Osteoblast (primary cell): ENCODE measurements around the gene SSBP1. TPM values are rescaled to one million over a fixed set of nuclear protein-coding genes. Genes with fewer than 3 reads are reported as not detected.

Experiments
- DNase-seq: peaks from one replicate; pipeline ENCODE4 v3.0.0; 2011; ENCODE audit warnings: low spot score, mixed read lengths; ENCODE audit not compliant: insufficient read length; ENCODE audit errors: missing footprints
- H2AFZ ChIP-seq: 2 replicates; pipeline ENCODE4 v1.6.0; 2011; ENCODE audit warnings: mild to moderate bottlenecking, low read length
- H3K27ac ChIP-seq: 2 replicates; pipeline ENCODE4 v1.5.1; 2011; ENCODE audit warnings: mild to moderate bottlenecking, low read depth, low read length, moderate library complexity
- H3K27me3 ChIP-seq: 2 replicates; pipeline ENCODE4 v1.6.0; 2012; ENCODE audit warnings: mild to moderate bottlenecking, control low read depth, inconsistent platforms, low read length, moderate library complexity; ENCODE audit not compliant: insufficient read depth
- H3K36me3 ChIP-seq: 2 replicates; pipeline ENCODE4 v1.5.1; 2011; ENCODE audit warnings: mild to moderate bottlenecking, low read length, control low read depth, moderate library complexity; ENCODE audit not compliant: insufficient read depth
- H3K4me1 ChIP-seq: 2 replicates; pipeline ENCODE4 v1.5.1; 2011; ENCODE audit warnings: mild to moderate bottlenecking, low read length, control low read depth, moderate library complexity; ENCODE audit not compliant: insufficient read depth
- H3K4me2 ChIP-seq: 2 replicates; pipeline ENCODE4 v1.6.0; 2011; ENCODE audit warnings: mild to moderate bottlenecking, low read length; ENCODE audit not compliant: insufficient read depth
- H3K4me3 ChIP-seq: fragments of 200-600 bp; sonication (generic); 3 replicates; pipeline ENCODE4 v1.5.1; 2012; ENCODE audit warnings: mild to moderate bottlenecking, low read length, inconsistent platforms; ENCODE audit not compliant: insufficient read depth
- H3K79me2 ChIP-seq: 2 replicates; pipeline ENCODE4 v1.6.0; 2012; ENCODE audit warnings: mild to moderate bottlenecking, low read length, control low read depth, inconsistent platforms; ENCODE audit not compliant: insufficient read depth
- H3K9me3 ChIP-seq: 2 replicates; pipeline ENCODE4 v1.5.1; 2011; ENCODE audit warnings: low read depth, low read length, control low read depth
- H4K20me1 ChIP-seq: 2 replicates; pipeline ENCODE4 v1.6.0; 2012; ENCODE audit warnings: mild to moderate bottlenecking, low read length, control low read depth; ENCODE audit not compliant: insufficient read depth
- total RNA-seq: library from RNA; depleted of rRNA; stranded (reverse); fragments of >200 nt; gene quantifications from 2 replicates; pipeline ENCODE4 v1.2.3, GENCODE V29; 2012
- TF ChIP-seq, protein P1 (sequence below): IDR thresholded peaks from 2 replicates; pipeline ENCODE4 v1.5.1; 2011; ENCODE audit warnings: mild to moderate bottlenecking, low read depth, low read length, moderate library complexity; ENCODE audit errors: extremely low read depth

The SSBP1 gene
- total RNA-seq, 1 donor: 88.3 TPM

- H3K79me2 ChIP-seq: peaks cover 3% of the 10 kb centered on the region
- no peaks in the 10 kb centered on the region for H4K20me1 ChIP-seq
- no peak overlapping the region for H3K27ac ChIP-seq
- no peak overlapping the region for H3K4me2 ChIP-seq
- H3K9me3 ChIP-seq: no peaks in the 10 kb centered on the region
- TF ChIP-seq, protein P1, sequence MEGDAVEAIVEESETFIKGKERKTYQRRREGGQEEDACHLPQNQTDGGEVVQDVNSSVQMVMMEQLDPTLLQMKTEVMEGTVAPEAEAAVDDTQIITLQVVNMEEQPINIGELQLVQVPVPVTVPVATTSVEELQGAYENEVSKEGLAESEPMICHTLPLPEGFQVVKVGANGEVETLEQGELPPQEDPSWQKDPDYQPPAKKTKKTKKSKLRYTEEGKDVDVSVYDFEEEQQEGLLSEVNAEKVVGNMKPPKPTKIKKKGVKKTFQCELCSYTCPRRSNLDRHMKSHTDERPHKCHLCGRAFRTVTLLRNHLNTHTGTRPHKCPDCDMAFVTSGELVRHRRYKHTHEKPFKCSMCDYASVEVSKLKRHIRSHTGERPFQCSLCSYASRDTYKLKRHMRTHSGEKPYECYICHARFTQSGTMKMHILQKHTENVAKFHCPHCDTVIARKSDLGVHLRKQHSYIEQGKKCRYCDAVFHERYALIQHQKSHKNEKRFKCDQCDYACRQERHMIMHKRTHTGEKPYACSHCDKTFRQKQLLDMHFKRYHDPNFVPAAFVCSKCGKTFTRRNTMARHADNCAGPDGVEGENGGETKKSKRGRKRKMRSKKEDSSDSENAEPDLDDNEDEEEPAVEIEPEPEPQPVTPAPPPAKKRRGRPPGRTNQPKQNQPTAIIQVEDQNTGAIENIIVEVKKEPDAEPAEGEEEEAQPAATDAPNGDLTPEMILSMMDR: no peak
- no peaks in the 10 kb centered on the region for H3K36me3 ChIP-seq
- H3K27me3 ChIP-seq: no peaks in the 10 kb centered on the region
- DNase-seq: peak; percentile 50
- peak overlapping the region; percentile 50 for H2AFZ ChIP-seq
- H3K4me1 ChIP-seq: peaks cover 16% of the 10 kb centered on the region
- no peak overlapping the region for H3K4me3 ChIP-seq
These were observed 33.4 kb upstream of the SSBP1 start for GRCh38 chr7:141704741-141705140.

DNA sequence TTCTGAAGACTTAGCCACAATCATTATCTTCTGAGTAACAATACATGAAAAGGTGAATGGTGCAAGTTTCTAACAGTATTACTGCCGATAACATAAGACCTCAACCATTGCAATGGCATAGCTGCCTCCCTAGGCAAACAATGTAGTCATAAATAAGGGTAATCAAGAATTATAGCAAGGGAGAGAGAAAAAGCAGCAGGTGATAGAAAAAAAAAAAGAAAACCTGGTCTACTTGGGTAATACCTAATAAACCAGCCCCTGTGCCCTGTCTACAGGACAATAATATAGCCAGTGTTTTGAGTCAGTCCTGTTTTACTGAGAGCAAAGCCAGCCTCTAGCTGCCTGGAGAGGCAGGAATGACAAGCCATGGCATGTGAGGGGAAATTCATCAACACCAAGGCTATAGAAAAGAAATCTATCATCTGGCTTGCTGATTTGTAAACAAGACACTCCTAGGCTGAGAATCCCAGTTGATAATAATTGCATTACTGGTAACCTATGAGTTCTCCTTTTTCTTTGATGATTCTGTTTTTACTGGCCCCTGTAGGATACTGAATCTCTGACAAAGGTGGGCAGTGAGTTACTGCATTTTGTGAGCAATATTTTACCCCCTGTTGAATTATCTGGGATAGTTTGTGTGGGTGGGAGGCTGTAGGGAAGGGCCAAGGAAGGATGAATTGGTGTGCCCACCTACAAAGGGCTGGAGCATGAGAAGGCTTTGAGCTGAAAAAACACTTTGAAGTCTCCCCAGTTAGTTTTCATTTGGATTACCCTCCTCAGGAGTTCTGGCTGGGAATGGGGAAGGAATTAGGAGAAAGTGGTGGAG lies 31.7 kb upstream of the SSBP1 start:
- Histone ChIP-seq H3K27me3 (no peaks in the 10 kb centered on the region), H3K4me2 (no peak overlapping the region), H4K20me1 (no peaks in the 10 kb centered on the region), H3K79me2 (no peaks in the 10 kb centered on the region), H3K9me3 (no peaks in the 10 kb centered on the region), H3K27ac (no peak overlapping the region), H3K4me3 (no peak overlapping the region), H3K4me1 (peaks cover 9% of the 10 kb centered on the region), H3K36me3 (no peaks in the 10 kb centered on the region), H2AFZ (no peak overlapping the region)
- TF ChIP-seq, protein P1: no peak
- no peak for DNase-seq

DNA sequence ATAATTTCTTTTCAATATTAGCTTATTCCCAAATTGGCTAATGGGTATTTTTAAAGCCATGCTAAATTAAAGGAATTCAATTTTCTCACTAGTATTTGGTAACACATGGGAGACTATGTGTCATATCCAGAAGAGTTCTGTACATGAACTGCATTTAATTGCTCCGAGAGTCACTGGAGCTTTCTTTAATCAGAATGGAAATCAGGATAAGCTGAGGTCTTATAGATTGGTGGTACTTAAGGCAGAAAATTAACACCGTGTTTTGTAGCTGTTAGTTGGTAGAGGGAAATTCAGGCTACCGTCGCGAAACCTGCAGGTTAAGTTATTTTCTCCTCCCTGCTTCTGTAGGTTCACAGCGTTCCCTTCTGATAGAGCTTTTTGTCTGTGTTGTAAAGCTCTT lies 29.8 kb upstream of the SSBP1 start, which contains the start of gene WEE2:
WEE2 (plus strand) TSS at position 3 of the 400 bp plus-strand sequence. CDS start 406 bp downstream, outside the sequence.
- no peak within 1 kb of the TSS for H2AFZ ChIP-seq
- no peak for DNase-seq

GRCh38 chr7:141709318-141709717 lies 28.8 kb upstream of the SSBP1 start:
- no peaks in the 10 kb centered on the region for H3K36me3 ChIP-seq
- H3K27ac ChIP-seq: no peak overlapping the region
- H3K4me1 ChIP-seq: peaks cover 3% of the 10 kb centered on the region
- H3K79me2 ChIP-seq: no peaks in the 10 kb centered on the region
- DNase-seq: no peak
- no peak overlapping the region for H3K4me3 ChIP-seq
- TF ChIP-seq, protein P1: no peak
- H4K20me1 ChIP-seq: no peaks in the 10 kb centered on the region
- no peaks in the 10 kb centered on the region for H3K27me3 ChIP-seq
- H3K4me2 ChIP-seq: no peak overlapping the region
- no peaks in the 10 kb centered on the region for H3K9me3 ChIP-seq
- H2AFZ ChIP-seq: no peak overlapping the region

More for the DNA sequence above, 29.8 kb upstream of the SSBP1 start, which contains the start of gene WEE2:
- H3K4me3 ChIP-seq: no peak within 1 kb of the TSS
- H3K9me3 ChIP-seq: no peaks in the 10 kb centered on the region
- H3K27ac ChIP-seq: no peak within 1 kb of the TSS
- no peak within 1 kb of the TSS for H3K4me2 ChIP-seq
- H3K36me3 ChIP-seq: no peaks in the 10 kb centered on the region
- H3K79me2 ChIP-seq: no peaks in the 10 kb centered on the region
- no peaks in the 10 kb centered on the region for H4K20me1 ChIP-seq
- no peaks in the 10 kb centered on the region for H3K27me3 ChIP-seq
- H3K4me1 ChIP-seq: peaks cover 3% of the 10 kb centered on the region
- TF ChIP-seq, protein P1: no peak
